PC-3 (cell line): ENCODE measurements around the gene SOX18.

ENCODE experiments used
- EZH2phosphoT487 ChIP-seq: fragments of 300-600 bp; sonication (generic); IDR thresholded peaks from 2 replicates; pipeline ENCODE4 v1.6.1; 2018; ENCODE audit warnings: mild to moderate bottlenecking, antibody characterized with exemption, low read length, borderline replicate concordance
- TF ChIP-seq, protein P1 (sequence below): fragments of 300-600 bp; sonication (generic); conservative IDR thresholded peaks from 2 replicates; pipeline ENCODE4 v1.5.1; 2017; ENCODE audit warnings: antibody characterized with exemption, low read depth, mild to moderate bottlenecking, low read length

DNA sequence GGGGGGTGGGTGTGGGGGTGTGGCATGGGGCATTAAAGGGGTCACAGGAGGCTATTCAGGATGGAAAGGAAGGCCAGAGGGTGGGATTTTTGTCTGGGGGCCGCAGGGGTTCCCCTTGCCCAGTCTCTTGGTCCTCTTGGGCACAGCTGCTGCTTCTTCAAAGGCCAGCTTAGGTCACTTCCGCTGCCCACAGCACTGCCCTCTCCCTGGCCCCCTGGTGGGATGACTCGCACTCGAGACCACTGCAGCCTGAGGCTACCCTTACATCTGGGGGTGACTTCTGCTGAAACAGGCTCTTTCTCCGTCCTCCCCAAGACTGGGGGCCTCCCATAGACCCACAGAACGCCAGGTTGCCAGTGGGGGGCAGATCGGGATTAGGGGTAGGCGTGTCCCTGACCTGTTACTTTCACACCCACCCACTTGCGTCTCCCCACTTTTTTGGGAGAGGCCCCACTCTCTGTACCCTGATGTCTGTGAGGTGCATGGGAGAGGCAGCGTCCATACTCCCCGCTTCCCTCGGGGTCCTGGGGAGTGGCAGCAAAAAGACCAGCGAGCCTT lies 33.5 kb upstream of the SOX18 start:
- TF ChIP-seq, protein P1, sequence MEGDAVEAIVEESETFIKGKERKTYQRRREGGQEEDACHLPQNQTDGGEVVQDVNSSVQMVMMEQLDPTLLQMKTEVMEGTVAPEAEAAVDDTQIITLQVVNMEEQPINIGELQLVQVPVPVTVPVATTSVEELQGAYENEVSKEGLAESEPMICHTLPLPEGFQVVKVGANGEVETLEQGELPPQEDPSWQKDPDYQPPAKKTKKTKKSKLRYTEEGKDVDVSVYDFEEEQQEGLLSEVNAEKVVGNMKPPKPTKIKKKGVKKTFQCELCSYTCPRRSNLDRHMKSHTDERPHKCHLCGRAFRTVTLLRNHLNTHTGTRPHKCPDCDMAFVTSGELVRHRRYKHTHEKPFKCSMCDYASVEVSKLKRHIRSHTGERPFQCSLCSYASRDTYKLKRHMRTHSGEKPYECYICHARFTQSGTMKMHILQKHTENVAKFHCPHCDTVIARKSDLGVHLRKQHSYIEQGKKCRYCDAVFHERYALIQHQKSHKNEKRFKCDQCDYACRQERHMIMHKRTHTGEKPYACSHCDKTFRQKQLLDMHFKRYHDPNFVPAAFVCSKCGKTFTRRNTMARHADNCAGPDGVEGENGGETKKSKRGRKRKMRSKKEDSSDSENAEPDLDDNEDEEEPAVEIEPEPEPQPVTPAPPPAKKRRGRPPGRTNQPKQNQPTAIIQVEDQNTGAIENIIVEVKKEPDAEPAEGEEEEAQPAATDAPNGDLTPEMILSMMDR, result no peak
- no peak for TF ChIP-seq EZH2phosphoT487
